Esophagus squamous epithelium (tissue), 5 donors: Measurements from ENCODE around the gene CARMIL1. TPM values are rescaled to one million over a fixed set of nuclear protein-coding genes. Genes with fewer than 3 reads are reported as not detected.
A peak's percentile ranks its signal among the peaks of the same experiment; 100 is the strongest.

Source experiments
- DNase-seq: peaks from one replicate; lab custom pipeline; 2025; lab: John Stamatoyannopoulos, UW
- H3K27ac ChIP-seq, 4 donors: fragments of 200-600 bp; sonication (generic); one replicate each; pipeline ENCODE4 v1.5.1; 2016 to 2019; ENCODE audit warnings: mild to moderate bottlenecking in 1 of 4
- H3K27me3 ChIP-seq, 4 donors: fragments of 200-600 bp; sonication (generic); 1 replicate in 3 of 4; 2 replicates in 1 of 4; pipeline versions ENCODE4 v1.5.1 to v1.6.0; 2017 to 2021; ENCODE audit warnings: antibody characterized with exemption in 1 of 4
- H3K36me3 ChIP-seq, 3 donors: fragments of 200-600 bp; sonication (generic); one replicate each; pipeline ENCODE4 v1.5.1; 2016 to 2019
- H3K4me1 ChIP-seq, 3 donors: fragments of 200-600 bp; sonication (generic); one replicate each; pipeline ENCODE4 v1.5.1; 2017 to 2019
- H3K4me3 ChIP-seq, 4 donors: fragments of 200-600 bp; sonication (generic); 1 replicate in 3 of 4; 2 replicates in 1 of 4; pipeline ENCODE4 v1.5.1; 2016 to 2019; ENCODE audit warnings: mild to moderate bottlenecking in 2 of 4, moderate library complexity in 1 of 4
- H3K9me3 ChIP-seq, 3 donors: fragments of 200-600 bp; sonication (generic); one replicate each; pipeline ENCODE4 v1.5.1; 2016 to 2019
- POLR2A ChIP-seq, 4 donors: fragments of 450-650 bp; IDR thresholded peaks; one replicate each; pipeline ENCODE4 v1.6.1; 2017; ENCODE audit warnings: antibody characterized with exemption in 4 of 4, mild to moderate bottlenecking in 4 of 4, moderate library complexity in 3 of 4
- WGBS, 2 donors: methylation state at CpG; one replicate each; pipeline ENCODE4 v1.1.5; 2018; 5-methylcytosine and 5-hydroxymethylcytosine counted together
- intact Hi-C: fragments of 100-400 bp; cut with DNase I; formaldehyde crosslinking; loops from one replicate; pipeline ENCODE4 v1.15.0; 2022
- total RNA-seq, 4 donors: library from RNA; depleted of rRNA; stranded (reverse); fragments of >200 nt; gene quantifications; one replicate each; pipeline ENCODE4 v1.1.0, GENCODE V29; 2016
- TF ChIP-seq, protein P1 (sequence below), 6 experiments: fragments of 450-650 bp in 4 of 6; fragments of 200-600 bp in 2 of 6; sonication (generic) in 2 of 6; IDR thresholded peaks; one replicate each; pipeline ENCODE4 v1.5.1; 2016 to 2019; ENCODE audit warnings: antibody characterized with exemption in 6 of 6, mild to moderate bottlenecking in 4 of 6, moderate library complexity in 4 of 6
- donor health status: DM: yes; HTN: yes; CAD: no.

Gene CARMIL1
- total RNA-seq, 4 donors from 2014 or later: 7.2 to 19.7 (median 18.3) TPM

DNA sequence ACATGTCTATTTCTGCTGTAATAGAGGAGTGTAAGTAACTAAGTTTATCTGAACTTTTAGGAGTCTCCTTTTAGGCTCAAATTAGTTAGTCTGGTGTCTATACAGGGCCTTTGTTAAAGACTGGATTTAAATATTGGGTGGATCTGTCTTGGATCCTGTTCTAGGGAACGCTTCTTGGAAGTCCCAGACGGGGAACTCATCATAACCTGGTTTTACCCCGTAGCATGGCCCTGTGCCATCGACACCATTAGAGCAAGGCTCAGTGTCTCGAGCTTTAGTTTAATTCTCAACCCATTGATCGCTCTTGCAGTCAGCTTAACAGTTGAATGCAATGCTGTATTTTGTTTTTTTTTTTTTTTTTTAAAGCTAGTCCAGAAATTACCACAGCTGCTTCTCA is 89.9 kb downstream of the CARMIL1 start:
- H3K36me3 ChIP-seq: no peaks in the 10 kb centered on the region
- intact Hi-C loops: no loop called here
- no peak for DNase-seq
- no peaks in the 10 kb centered on the region for H3K9me3 ChIP-seq
- H3K4me1 ChIP-seq: peaks cover 0 to 38% (median 21%) of the 10 kb centered on the region in 3 donors
- no peaks in the 10 kb centered on the region for H3K27me3 ChIP-seq
- TF ChIP-seq POLR2A (IDR thresholded peaks at IDR 0.05): no peak
- TF ChIP-seq, protein P1, sequence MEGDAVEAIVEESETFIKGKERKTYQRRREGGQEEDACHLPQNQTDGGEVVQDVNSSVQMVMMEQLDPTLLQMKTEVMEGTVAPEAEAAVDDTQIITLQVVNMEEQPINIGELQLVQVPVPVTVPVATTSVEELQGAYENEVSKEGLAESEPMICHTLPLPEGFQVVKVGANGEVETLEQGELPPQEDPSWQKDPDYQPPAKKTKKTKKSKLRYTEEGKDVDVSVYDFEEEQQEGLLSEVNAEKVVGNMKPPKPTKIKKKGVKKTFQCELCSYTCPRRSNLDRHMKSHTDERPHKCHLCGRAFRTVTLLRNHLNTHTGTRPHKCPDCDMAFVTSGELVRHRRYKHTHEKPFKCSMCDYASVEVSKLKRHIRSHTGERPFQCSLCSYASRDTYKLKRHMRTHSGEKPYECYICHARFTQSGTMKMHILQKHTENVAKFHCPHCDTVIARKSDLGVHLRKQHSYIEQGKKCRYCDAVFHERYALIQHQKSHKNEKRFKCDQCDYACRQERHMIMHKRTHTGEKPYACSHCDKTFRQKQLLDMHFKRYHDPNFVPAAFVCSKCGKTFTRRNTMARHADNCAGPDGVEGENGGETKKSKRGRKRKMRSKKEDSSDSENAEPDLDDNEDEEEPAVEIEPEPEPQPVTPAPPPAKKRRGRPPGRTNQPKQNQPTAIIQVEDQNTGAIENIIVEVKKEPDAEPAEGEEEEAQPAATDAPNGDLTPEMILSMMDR (IDR thresholded peaks at IDR 0.05): no peak
- H3K27ac ChIP-seq: peak overlapping the region in 1 of 4 donors; percentile 31
- 30 to 64% methylated on average over 6 of the region's 6 CpGs for WGBS, 2 donors
- H3K4me3 ChIP-seq: no peak overlapping the region

DNA sequence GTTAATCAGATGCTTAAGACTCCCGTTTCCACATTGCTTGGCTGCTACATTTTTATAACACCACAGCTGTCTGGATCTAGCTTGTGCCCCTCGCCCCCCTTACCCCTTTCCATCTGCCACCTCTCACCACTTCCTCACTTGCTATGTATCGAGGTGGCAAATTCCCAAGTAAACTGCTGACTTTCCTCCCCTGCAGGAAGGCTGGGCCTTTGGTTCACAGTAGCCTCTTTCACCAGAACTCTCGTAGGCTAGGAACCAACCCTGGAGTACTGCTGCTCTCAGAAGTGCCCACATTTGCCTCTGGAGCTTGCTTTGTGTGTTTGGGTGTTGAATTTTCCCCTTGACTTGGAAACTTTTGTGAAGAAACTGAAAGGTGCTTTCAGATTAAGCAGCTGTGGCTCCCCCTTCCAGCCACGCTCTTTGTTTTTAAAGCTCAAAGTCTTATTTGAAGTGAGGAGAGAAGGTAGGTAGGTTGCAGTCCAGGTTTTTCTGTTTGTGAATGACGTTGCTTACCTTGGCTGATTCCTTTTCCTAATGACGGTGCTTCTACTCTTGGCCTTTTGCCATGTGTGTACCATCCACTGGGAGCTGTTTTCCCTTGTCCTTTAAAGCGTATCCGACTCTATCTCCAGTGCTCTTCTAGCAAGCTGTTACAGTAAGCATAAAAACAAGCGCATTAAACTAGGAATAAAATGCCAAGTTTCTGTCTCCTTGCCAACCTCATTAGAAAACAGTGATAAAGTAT is 90.4 kb downstream of the CARMIL1 start:
- Histone ChIP-seq H3K9me3 (no peaks in the 10 kb centered on the region), H3K27me3 (no peaks in the 10 kb centered on the region), H3K27ac (peak overlapping the region in 2 of 4 donors; percentile 31 to 69), H3K4me1 (peaks cover 0 to 38% (median 21%) of the 10 kb centered on the region in 3 donors), H3K4me3 (peak overlapping the region in 1 of 4 donors; percentile 37), H3K36me3 (no peaks in the 10 kb centered on the region)
- DNase-seq: no peak
- intact Hi-C loops: no loop called here
- WGBS, 2 donors: 37 to 39% methylated on average over 10 of the region's 10 CpGs
- TF ChIP-seq, protein P1 (IDR thresholded peaks at IDR 0.05): no peak
- TF ChIP-seq POLR2A (IDR thresholded peaks at IDR 0.05): no peak

DNA sequence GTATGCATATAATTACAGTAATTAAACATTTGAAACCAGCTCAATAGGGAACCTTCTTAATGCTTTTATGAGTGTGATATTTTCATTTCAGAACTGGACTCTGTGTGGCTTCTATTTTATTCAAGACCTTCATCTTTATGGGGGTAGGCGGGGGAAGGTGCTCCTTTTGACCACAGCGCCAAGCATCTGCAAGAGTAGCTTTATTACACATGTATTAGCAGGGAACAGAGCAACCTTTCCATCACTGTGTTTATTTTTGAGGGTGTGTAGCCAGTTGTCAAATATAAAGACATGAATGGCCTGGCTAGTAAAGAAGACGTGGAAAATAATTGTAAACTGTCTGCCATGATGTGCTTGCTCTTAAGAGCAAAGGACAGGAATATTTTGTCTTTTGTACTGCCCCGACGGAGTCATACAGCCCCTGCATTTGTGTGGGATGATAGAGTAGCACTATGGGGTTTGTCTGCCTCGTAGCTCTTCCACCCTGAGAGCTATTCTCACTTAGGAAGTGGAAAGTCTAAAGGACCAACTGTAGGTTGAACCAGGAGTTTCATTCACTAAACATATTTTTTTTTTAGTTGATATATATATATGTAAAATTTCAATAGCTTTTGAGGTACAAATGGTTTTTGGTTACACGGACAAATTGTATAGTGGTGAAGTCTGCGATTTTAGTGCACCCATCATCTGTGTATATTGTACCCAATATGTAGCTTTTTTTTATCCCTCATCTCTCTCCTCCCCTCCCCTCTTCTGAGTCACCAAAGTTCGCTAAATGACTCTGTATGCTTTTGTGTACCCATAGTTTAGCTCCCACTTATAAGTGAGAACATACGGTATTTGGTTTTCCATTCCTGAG is 91.2 kb downstream of the CARMIL1 start:
- peaks cover 0 to 5% (median 0%) of the 10 kb centered on the region in 3 donors for H3K9me3 ChIP-seq
- WGBS, 2 donors: 65 to 80% methylated on average over 10 of the region's 10 CpGs
- no peak for DNase-seq
- no peaks in the 10 kb centered on the region for H3K27me3 ChIP-seq
- H3K4me1 ChIP-seq: peaks cover 0 to 38% (median 21%) of the 10 kb centered on the region in 3 donors
- no peak overlapping the region for H3K27ac ChIP-seq
- H3K4me3 ChIP-seq: no peak overlapping the region
- intact Hi-C loops: no loop called here
- H3K36me3 ChIP-seq: no peaks in the 10 kb centered on the region
- TF ChIP-seq POLR2A (IDR thresholded peaks at IDR 0.05): no peak
- TF ChIP-seq, protein P1 (IDR thresholded peaks at IDR 0.05): no peak

DNA sequence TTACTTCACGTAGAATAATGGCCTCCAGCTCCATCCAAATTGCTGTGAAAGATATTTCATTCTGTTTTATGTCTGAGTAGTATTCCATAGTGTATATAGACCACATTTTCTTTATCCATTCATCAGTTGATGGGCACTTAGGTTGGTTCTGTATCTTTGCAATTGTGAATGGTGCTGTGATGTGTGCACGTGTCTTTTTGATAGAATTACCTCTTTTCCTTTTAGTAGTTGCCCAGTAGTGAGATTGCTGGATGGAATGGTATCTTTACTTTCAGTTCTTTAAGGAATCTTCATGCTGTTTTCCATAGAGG is 91.8 kb downstream of the CARMIL1 start:
- DNase-seq: no peak
- H3K27ac ChIP-seq: no peak overlapping the region
- peaks cover 0 to 38% (median 21%) of the 10 kb centered on the region in 3 donors for H3K4me1 ChIP-seq
- no peaks in the 10 kb centered on the region for H3K36me3 ChIP-seq
- intact Hi-C loops: no loop called here
- H3K9me3 ChIP-seq: peaks cover 0 to 6% (median 0%) of the 10 kb centered on the region in 3 donors
- 85 to 100% methylated on average over 2 of the region's 2 CpGs for WGBS, 2 donors
- TF ChIP-seq, protein P1 (IDR thresholded peaks at IDR 0.05): no peak
- TF ChIP-seq POLR2A (IDR thresholded peaks at IDR 0.05): no peak
- no peak overlapping the region for H3K4me3 ChIP-seq
- no peaks in the 10 kb centered on the region for H3K27me3 ChIP-seq

DNA sequence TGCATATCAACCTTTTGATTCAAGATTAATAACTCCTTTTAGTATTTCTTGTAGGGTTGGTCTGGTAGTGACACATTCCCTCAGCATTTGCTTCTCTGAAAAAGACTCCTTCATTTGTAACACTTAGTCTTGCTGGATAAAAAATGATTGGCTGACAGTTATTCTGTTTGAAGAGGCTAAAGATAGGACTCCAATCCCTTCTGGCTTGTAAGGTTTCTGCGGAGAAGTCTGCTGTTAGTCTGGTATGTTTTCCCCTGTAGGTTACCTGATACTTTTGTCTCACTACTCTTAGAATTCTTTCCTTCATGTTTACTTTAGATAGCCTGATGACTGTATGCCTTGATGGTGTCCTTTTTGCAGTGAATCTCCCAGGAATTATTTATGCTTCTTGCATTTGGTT is 96.0 kb downstream of the CARMIL1 start:
- WGBS, 2 donors: 91 to 100% methylated on average over 1 of the region's 1 CpG
- no peaks in the 10 kb centered on the region for H3K27me3 ChIP-seq
- no peak for TF ChIP-seq POLR2A (IDR thresholded peaks at IDR 0.05)
- TF ChIP-seq, protein P1 (IDR thresholded peaks at IDR 0.05): no peak
- H3K4me1 ChIP-seq: peaks cover 0 to 3% (median 0%) of the 10 kb centered on the region in 3 donors
- no peak overlapping the region for H3K27ac ChIP-seq
- no peak overlapping the region for H3K4me3 ChIP-seq
- DNase-seq: no peak
- H3K9me3 ChIP-seq: peaks cover 0 to 6% (median 0%) of the 10 kb centered on the region in 3 donors
- no peaks in the 10 kb centered on the region for H3K36me3 ChIP-seq
- intact Hi-C loops: no loop called here
